Measurements from ENCODE around the gene ZSCAN9. TPM values are rescaled to one million over a fixed set of nuclear protein-coding genes. Genes with fewer than 3 reads are reported as not detected.

ZSCAN9 gene
- total and polyA plus RNA-seq, 2 of the 13 experiments (the other 11 are each of a cell fraction or from before 2014, with no cell fraction given), result 14.6 to 17.8 TPM

DNA sequence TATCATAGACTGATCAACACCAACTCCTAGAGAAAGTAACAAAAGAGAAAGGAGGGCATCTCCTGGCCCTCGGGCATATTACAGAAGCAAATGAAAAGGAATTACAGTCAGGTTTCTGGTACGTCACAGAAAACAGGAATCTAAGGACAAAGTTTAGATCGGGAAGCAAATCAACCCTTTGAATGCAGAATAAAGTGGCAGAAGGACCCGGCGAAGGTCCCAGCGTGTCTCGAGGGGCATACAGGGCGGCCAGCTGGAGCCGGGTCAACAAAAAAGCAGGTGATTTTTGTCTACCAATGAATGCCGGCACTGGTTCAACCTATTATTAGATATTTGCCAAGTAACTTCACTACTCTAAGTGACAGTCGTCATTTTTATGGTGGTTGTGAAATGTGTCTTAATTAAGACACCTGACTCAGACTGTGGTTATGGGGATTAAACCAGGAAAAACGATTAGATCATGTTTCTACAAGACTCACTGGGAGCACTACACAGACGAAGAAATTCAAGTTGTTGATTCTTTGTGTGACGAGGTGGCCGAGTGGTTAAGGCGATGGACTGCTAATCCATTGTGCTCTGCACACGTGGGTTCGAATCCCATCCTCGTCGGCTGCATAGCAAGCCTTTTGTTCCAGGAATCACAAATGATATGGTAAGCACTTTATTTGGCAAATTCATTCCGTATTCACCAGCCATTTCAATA lies 12.4 kb upstream of the ZSCAN9 start (continued):
- TF ChIP-seq MAF1 (CRISPR knock-in tag; IDR thresholded peaks at IDR 0.05; ENCODE audit: borderline replicate concordance), result peak; percentile 98
- TF ChIP-seq, protein P1, sequence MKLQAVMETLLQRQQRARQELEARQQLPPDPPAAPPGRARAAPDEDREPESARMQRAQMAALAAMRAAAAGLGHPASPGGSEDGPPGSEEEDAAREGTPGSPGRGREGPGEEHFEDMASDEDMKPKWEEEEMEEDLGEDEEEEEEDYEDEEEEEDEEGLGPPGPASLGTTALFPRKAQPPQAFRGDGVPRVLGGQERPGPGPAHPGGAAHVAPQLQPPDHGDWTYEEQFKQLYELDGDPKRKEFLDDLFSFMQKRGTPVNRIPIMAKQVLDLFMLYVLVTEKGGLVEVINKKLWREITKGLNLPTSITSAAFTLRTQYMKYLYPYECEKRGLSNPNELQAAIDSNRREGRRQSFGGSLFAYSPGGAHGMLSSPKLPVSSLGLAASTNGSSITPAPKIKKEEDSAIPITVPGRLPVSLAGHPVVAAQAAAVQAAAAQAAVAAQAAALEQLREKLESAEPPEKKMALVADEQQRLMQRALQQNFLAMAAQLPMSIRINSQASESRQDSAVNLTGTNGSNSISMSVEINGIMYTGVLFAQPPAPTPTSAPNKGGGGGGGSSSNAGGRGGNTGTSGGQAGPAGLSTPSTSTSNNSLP (IDR thresholded peaks at IDR 0.05; ENCODE audit: low read depth, low read length), result peak; percentile 67; the same call in 1 of the 2 replicates
- TF ChIP-seq, protein P2, sequence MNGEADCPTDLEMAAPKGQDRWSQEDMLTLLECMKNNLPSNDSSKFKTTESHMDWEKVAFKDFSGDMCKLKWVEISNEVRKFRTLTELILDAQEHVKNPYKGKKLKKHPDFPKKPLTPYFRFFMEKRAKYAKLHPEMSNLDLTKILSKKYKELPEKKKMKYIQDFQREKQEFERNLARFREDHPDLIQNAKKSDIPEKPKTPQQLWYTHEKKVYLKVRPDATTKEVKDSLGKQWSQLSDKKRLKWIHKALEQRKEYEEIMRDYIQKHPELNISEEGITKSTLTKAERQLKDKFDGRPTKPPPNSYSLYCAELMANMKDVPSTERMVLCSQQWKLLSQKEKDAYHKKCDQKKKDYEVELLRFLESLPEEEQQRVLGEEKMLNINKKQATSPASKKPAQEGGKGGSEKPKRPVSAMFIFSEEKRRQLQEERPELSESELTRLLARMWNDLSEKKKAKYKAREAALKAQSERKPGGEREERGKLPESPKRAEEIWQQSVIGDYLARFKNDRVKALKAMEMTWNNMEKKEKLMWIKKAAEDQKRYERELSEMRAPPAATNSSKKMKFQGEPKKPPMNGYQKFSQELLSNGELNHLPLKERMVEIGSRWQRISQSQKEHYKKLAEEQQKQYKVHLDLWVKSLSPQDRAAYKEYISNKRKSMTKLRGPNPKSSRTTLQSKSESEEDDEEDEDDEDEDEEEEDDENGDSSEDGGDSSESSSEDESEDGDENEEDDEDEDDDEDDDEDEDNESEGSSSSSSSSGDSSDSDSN (CRISPR knock-in tag; IDR thresholded peaks at IDR 0.05), result 0 out of 2 replicates have a peak, but pooled peaks have one; percentile 37
- TF ChIP-seq, protein P3, sequence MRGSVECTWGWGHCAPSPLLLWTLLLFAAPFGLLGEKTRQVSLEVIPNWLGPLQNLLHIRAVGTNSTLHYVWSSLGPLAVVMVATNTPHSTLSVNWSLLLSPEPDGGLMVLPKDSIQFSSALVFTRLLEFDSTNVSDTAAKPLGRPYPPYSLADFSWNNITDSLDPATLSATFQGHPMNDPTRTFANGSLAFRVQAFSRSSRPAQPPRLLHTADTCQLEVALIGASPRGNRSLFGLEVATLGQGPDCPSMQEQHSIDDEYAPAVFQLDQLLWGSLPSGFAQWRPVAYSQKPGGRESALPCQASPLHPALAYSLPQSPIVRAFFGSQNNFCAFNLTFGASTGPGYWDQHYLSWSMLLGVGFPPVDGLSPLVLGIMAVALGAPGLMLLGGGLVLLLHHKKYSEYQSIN (CRISPR knock-in tag; IDR thresholded peaks at IDR 0.05; ENCODE audit: borderline replicate concordance), result no peak
- peak; percentile 61; the same call in 1 of the 2 replicates for TF ChIP-seq NAIF1 (CRISPR knock-in tag; IDR thresholded peaks at IDR 0.05; ENCODE audit: borderline replicate concordance)
- TF ChIP-seq, protein P4, sequence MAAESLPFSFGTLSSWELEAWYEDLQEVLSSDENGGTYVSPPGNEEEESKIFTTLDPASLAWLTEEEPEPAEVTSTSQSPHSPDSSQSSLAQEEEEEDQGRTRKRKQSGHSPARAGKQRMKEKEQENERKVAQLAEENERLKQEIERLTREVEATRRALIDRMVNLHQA (CRISPR knock-in tag; IDR thresholded peaks at IDR 0.05), result 0 out of 2 replicates have a peak, but pooled peaks have one; percentile 35
- no peak; the same call in 1 of the 2 replicates for TF ChIP-seq ELF1 (CRISPR knock-in tag; IDR thresholded peaks at IDR 0.05)
- TF ChIP-seq, protein P5, sequence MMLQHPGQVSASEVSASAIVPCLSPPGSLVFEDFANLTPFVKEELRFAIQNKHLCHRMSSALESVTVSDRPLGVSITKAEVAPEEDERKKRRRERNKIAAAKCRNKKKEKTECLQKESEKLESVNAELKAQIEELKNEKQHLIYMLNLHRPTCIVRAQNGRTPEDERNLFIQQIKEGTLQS (CRISPR knock-in tag; IDR thresholded peaks at IDR 0.05), result no peak; the same call in 1 of the 2 replicates
- peak; percentile 73; the same call in 1 of the 2 replicates for TF ChIP-seq ZNF343 (CRISPR knock-in tag; IDR thresholded peaks at IDR 0.05)
- TF ChIP-seq ZFP90 (CRISPR knock-in tag; IDR thresholded peaks at IDR 0.05; ENCODE audit: borderline replicate concordance), result peak; percentile 46; the same call in 1 of the 2 replicates
- TF ChIP-seq THAP11 (CRISPR knock-in tag; IDR thresholded peaks at IDR 0.05), result peak; percentile 73
- TF ChIP-seq PHF8 (CRISPR knock-in tag; IDR thresholded peaks at IDR 0.05), result peak; percentile 29; the same call in 1 of the 2 replicates
- peak; percentile 57; the same call in 1 of the 2 replicates for TF ChIP-seq ZNF44 (CRISPR knock-in tag; IDR thresholded peaks at IDR 0.05)
- TF ChIP-seq SALL1 (CRISPR knock-in tag; IDR thresholded peaks at IDR 0.05), result peak; percentile 67
- TF ChIP-seq, protein P6, sequence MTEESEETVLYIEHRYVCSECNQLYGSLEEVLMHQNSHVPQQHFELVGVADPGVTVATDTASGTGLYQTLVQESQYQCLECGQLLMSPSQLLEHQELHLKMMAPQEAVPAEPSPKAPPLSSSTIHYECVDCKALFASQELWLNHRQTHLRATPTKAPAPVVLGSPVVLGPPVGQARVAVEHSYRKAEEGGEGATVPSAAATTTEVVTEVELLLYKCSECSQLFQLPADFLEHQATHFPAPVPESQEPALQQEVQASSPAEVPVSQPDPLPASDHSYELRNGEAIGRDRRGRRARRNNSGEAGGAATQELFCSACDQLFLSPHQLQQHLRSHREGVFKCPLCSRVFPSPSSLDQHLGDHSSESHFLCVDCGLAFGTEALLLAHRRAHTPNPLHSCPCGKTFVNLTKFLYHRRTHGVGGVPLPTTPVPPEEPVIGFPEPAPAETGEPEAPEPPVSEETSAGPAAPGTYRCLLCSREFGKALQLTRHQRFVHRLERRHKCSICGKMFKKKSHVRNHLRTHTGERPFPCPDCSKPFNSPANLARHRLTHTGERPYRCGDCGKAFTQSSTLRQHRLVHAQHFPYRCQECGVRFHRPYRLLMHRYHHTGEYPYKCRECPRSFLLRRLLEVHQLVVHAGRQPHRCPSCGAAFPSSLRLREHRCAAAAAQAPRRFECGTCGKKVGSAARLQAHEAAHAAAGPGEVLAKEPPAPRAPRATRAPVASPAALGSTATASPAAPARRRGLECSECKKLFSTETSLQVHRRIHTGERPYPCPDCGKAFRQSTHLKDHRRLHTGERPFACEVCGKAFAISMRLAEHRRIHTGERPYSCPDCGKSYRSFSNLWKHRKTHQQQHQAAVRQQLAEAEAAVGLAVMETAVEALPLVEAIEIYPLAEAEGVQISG (CRISPR knock-in tag; IDR thresholded peaks at IDR 0.05), result peak; percentile 86
- no peak; the same call in none of the 2 replicates for TF ChIP-seq ZNF317 (CRISPR knock-in tag; IDR thresholded peaks at IDR 0.05)
- TF ChIP-seq MED1 (CRISPR knock-in tag; IDR thresholded peaks at IDR 0.05), result peak; percentile 58
- TF ChIP-seq HNRNPK (IDR thresholded peaks at IDR 0.05; ENCODE audit: low read depth, low read length, poor library complexity, severe bottlenecking), result no peak
- 0 out of 2 replicates have a peak, but pooled peaks have one; percentile 27 for TF ChIP-seq ADNP (CRISPR knock-in tag; IDR thresholded peaks at IDR 0.05)
